Measurements from ENCODE around the gene PITX1.

PITX1 gene

DNA sequence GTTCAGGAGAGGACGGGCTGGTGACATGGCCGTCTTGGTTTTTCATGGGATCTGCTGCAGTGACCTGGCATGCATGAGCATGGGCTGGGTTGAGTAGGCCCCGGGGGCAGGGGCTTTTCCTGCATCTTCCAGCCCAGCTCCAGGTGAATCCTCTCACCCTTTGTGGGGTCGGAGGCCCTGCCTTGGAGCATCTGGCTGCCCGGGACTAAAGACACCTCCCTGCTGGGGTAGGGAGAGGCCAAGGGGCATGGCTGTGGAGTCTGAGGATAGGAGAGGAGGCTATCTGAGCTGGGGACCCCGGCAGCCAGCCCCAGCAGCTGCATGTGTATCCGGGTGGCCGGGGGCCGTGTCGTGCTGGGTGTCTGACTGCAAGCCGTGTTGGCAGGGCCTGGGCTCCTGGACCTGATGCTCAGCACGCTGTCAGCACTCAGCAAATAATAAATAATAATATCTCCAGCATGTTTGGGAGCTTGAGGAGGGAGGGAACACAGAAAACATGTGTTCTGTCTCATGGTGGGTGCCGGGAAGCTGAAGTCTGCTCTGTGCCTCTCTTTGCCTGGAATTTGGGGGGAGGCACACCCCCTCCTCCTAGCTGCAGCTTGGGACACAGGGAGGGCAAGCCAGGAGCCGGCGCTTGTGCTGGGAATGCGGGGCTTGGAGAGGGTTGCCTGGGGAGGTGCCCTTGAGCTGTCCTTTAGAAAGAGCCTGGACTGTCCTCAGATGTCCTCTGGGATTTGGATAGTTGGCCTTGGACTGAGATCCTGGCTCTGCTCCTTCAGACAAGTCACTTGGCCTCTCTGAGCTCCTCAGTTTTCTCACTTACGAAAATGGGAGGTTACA, 28.4 kb upstream of the PITX1 start:
- Histone ChIP-seq H3K4me1 (ENCODE audit: control insufficient read depth, insufficient read depth, low read length, poor library complexity, severe bottlenecking) (peaks cover 17% of the 10 kb centered on the region), H3K27ac (ENCODE audit: low read depth, low read length, severe bottlenecking) (no peak overlapping the region), H3K4me3 (ENCODE audit: extremely low read depth, insufficient read depth, low read length, poor library complexity, severe bottlenecking) (no peak overlapping the region), H3K9me3 (ENCODE audit: control insufficient read depth, low read length) (no peaks in the 10 kb centered on the region), H3K36me3 (ENCODE audit: control insufficient read depth, insufficient read depth, low read length) (no peaks in the 10 kb centered on the region)
- WGBS, 2 experiments (ENCODE audit: insufficient coverage in 2 of 2): 91 to 97% methylated on average over 10 to 11 of the region's 17 CpGs

DNA sequence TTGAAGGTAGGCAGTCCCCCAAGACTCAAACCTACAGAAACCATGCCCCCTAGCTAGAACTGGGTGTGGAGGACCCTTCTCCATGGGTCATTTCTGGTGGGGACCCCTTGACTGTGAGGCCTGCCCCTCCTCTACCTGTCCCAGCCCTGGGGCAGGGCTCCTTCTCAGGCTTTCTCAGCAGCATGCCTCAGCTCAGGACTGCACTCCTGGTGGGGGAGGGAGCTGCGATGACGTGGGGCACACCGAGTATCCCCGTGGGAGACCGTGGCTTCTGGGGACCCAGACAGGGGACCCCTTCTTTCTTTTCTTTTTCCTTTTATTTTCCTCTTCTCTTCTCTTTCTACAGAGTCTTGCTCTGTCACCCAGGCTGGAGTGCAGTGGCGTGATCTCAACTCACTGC, 27.0 kb upstream of the PITX1 start:
- Histone ChIP-seq H3K9me3 (ENCODE audit: control insufficient read depth, low read length) (no peaks in the 10 kb centered on the region), H3K27ac (ENCODE audit: low read depth, low read length, severe bottlenecking) (no peak overlapping the region), H3K36me3 (ENCODE audit: control insufficient read depth, insufficient read depth, low read length) (no peaks in the 10 kb centered on the region), H3K4me3 (ENCODE audit: extremely low read depth, insufficient read depth, low read length, poor library complexity, severe bottlenecking) (no peak overlapping the region), H3K4me1 (ENCODE audit: control insufficient read depth, insufficient read depth, low read length, poor library complexity, severe bottlenecking) (peaks cover 17% of the 10 kb centered on the region)
- 81 to 86% methylated on average over 3 to 6 of the region's 6 CpGs for WGBS, 2 experiments (ENCODE audit: insufficient coverage in 2 of 2)

DNA sequence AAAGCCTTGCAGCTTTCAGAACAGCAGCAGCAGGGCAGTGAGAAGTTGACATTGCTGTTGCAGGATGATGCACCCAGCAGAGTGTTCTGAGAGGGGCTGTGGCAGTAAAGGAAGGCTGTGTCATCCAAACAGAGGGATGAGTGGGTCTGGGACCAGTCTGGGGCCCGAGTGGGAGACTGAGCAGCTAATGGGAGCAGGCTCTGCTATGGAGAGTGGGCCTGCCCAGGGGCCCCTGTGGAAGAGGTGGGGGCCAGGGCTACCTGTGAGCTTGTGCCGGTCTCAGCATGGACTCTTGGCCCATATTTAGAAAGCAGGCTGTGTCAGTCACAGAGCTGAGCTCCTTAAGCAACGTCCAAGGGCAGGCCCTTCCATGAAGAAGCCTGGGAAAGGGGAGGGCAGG, 26.0 kb upstream of the PITX1 start:
- no peak overlapping the region for H3K27ac ChIP-seq (ENCODE audit: low read depth, low read length, severe bottlenecking)
- WGBS, 2 experiments (ENCODE audit: insufficient coverage in 2 of 2): 83 to 93% methylated on average over 1 to 3 of the region's 3 CpGs
- H3K9me3 ChIP-seq (ENCODE audit: control insufficient read depth, low read length): no peaks in the 10 kb centered on the region
- H3K4me1 ChIP-seq (ENCODE audit: control insufficient read depth, insufficient read depth, low read length, poor library complexity, severe bottlenecking): peaks cover 17% of the 10 kb centered on the region
- no peak overlapping the region for H3K4me3 ChIP-seq (ENCODE audit: extremely low read depth, insufficient read depth, low read length, poor library complexity, severe bottlenecking)
- H3K36me3 ChIP-seq (ENCODE audit: control insufficient read depth, insufficient read depth, low read length): no peaks in the 10 kb centered on the region

DNA sequence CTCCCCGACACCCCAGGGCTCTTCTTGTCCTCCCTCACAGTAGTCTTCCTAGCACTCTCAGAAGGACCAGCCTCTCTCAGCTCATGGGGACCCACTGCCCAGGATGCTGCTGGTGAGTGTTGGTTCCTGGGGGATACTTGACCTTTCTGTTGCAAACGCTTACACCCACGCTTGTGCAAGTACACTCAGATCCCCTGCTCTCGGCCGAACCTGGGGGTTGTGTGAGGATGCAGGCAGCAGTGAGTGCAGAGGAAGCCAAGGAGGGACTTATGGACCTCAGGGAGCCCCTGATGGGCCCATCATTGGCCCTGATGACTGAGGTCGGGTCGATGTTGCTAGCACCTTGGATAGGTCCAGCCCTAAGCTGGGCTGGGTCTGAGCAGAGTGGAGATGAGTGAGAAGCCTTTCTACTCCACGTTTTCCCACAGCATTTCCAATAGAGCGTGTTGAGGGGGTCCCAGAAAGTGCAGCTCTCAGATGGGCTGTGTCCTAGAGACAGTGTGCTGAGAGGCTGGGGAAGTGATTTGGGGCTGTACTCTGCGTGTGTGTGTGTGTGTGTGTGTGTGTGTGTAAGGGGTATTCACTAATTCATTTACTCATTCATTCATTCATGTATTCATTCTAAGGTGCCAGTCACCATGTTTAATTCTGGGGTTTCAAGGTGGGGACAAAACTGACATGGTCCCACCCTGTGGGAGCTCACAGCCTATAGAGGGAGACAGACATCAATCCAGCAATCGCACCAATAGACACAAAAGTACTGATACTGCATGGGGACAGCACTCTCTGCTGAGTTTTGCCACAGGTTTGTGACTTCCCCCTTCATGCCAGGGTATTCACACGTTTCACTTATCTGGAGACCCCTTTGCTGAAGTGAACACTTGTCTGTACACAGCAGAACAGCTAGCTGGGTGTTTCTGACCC, 25.2 kb upstream of the PITX1 start:
- H3K4me1 ChIP-seq (ENCODE audit: control insufficient read depth, insufficient read depth, low read length, poor library complexity, severe bottlenecking): peaks cover 17% of the 10 kb centered on the region
- no peak overlapping the region for H3K27ac ChIP-seq (ENCODE audit: low read depth, low read length, severe bottlenecking)
- WGBS, 2 experiments (ENCODE audit: insufficient coverage in 2 of 2): 75 to 85% methylated on average over 9 to 10 of the region's 12 CpGs
- no peaks in the 10 kb centered on the region for H3K36me3 ChIP-seq (ENCODE audit: control insufficient read depth, insufficient read depth, low read length)
- H3K9me3 ChIP-seq (ENCODE audit: control insufficient read depth, low read length): no peaks in the 10 kb centered on the region
- H3K4me3 ChIP-seq (ENCODE audit: extremely low read depth, insufficient read depth, low read length, poor library complexity, severe bottlenecking): no peak overlapping the region

DNA sequence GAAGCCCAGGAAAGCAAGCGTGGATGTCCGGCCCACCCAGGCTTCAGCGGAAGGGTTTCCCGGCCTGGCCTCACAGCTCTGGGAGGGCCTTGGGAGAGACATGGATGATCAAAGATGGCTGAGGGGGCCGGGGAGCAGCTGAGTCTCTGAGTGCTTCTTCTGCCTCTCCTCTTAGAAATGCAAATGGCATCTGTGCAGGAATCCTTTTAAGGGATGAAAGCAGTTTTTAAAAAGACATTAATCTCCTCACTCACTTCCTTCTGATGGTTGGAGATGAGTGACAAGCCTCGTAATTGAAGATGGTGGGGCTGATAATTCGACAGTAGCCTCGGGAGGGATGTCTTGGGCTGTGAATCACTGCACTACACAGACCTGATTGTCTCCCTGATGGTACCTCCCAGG, 24.3 kb upstream of the PITX1 start:
- no peak overlapping the region for H3K27ac ChIP-seq (ENCODE audit: low read depth, low read length, severe bottlenecking)
- 40 to 64% methylated on average over 1 to 4 of the region's 8 CpGs for WGBS, 2 experiments (ENCODE audit: insufficient coverage in 2 of 2)
- no peaks in the 10 kb centered on the region for H3K9me3 ChIP-seq (ENCODE audit: control insufficient read depth, low read length)
- H3K36me3 ChIP-seq (ENCODE audit: control insufficient read depth, insufficient read depth, low read length): no peaks in the 10 kb centered on the region
- peaks cover 17% of the 10 kb centered on the region for H3K4me1 ChIP-seq (ENCODE audit: control insufficient read depth, insufficient read depth, low read length, poor library complexity, severe bottlenecking)
- H3K4me3 ChIP-seq (ENCODE audit: extremely low read depth, insufficient read depth, low read length, poor library complexity, severe bottlenecking): no peak overlapping the region

DNA sequence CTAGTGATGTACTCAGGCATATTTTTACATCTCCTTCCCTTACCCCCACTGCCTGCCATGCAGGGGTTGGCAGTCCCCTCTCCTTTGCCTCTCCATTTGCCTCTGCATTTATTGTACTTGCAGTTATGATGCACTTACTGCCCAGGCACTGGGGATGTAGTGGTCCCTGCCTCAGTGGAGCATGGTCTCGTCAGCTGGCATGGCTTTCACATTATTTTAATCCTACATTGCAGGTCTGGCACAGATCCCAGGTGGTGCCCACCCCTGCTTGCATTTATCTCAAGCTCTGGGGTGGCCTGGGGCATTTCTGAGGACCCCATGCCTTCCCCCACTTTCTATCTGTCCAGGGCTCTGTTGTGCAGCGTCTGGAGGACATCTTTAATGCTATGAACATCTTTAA, 23.2 kb upstream of the PITX1 start:
- 86 to 100% methylated on average over 1 of the region's 2 CpGs for WGBS, 2 experiments (ENCODE audit: insufficient coverage in 2 of 2)
- peaks cover 17% of the 10 kb centered on the region for H3K4me1 ChIP-seq (ENCODE audit: control insufficient read depth, insufficient read depth, low read length, poor library complexity, severe bottlenecking)
- no peak overlapping the region for H3K27ac ChIP-seq (ENCODE audit: low read depth, low read length, severe bottlenecking)
- no peak overlapping the region for H3K4me3 ChIP-seq (ENCODE audit: extremely low read depth, insufficient read depth, low read length, poor library complexity, severe bottlenecking)
- no peaks in the 10 kb centered on the region for H3K9me3 ChIP-seq (ENCODE audit: control insufficient read depth, low read length)
- H3K36me3 ChIP-seq (ENCODE audit: control insufficient read depth, insufficient read depth, low read length): no peaks in the 10 kb centered on the region

DNA sequence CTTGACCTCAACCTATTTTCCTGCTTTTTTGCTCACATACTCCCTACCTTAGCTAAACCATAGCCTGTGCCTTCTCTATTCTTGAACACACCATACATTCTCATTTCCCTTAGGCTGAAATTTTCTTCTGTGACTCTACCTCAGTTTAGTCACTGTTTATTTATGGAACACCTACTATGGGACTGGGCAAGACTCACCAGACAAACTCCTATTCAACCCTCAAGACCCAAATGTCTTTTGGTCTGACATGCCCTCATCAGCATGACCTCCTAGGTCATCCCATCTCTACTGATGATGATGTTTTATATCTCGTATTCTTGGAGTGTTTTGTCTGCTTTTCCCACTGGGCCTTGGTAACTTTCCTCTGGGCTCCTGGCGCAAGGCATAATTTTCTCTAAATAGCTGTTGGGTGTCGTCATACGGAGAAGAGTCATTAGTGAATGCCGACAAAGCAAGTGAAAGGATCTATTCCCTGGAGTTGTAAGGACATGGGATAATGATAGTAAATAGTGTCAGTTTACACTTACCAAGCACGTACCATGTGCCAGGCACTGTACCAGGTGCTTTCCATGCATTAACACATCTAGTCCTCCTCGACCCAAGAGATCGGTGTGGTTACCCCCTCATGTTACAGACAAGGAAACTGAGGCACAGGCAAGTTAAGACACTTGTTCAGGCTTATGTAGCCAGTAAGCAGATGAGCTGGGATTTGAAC, 22.4 kb upstream of the PITX1 start:
- H3K4me3 ChIP-seq (ENCODE audit: extremely low read depth, insufficient read depth, low read length, poor library complexity, severe bottlenecking): no peak overlapping the region
- WGBS, 2 experiments (ENCODE audit: insufficient coverage in 2 of 2): 87% methylated on average over 8 of the region's 8 CpGs
- H3K4me1 ChIP-seq (ENCODE audit: control insufficient read depth, insufficient read depth, low read length, poor library complexity, severe bottlenecking): peaks cover 17% of the 10 kb centered on the region
- no peaks in the 10 kb centered on the region for H3K9me3 ChIP-seq (ENCODE audit: control insufficient read depth, low read length)
- no peak overlapping the region for H3K27ac ChIP-seq (ENCODE audit: low read depth, low read length, severe bottlenecking)
- no peaks in the 10 kb centered on the region for H3K36me3 ChIP-seq (ENCODE audit: control insufficient read depth, insufficient read depth, low read length)

DNA sequence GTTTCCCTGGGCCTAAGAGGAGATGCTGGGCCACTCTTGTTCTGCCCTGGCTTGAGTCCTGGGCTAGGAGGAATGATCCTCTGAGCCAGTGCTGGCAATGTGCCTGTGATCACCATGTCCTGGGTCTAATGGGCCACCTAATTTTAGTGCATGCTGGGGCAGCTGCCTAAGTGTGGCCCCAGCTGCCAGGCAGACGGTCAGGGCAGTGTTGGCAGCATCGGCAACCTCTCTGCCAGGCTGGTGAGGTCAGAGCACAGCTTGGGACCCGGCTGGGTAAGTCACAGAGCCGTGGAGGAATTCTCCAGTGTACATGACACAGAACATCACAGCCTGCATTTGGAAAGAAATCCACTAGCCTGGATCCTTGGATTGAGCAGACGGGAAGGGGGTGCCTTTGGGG, 21.4 kb upstream of the PITX1 start:
- WGBS, 2 experiments (ENCODE audit: insufficient coverage in 2 of 2): 89 to 94% methylated on average over 4 to 5 of the region's 5 CpGs
- H3K9me3 ChIP-seq (ENCODE audit: control insufficient read depth, low read length): no peaks in the 10 kb centered on the region
- H3K27ac ChIP-seq (ENCODE audit: low read depth, low read length, severe bottlenecking): no peak overlapping the region
- H3K36me3 ChIP-seq (ENCODE audit: control insufficient read depth, insufficient read depth, low read length): no peaks in the 10 kb centered on the region
- no peak overlapping the region for H3K4me3 ChIP-seq (ENCODE audit: extremely low read depth, insufficient read depth, low read length, poor library complexity, severe bottlenecking)
- peaks cover 16% of the 10 kb centered on the region for H3K4me1 ChIP-seq (ENCODE audit: control insufficient read depth, insufficient read depth, low read length, poor library complexity, severe bottlenecking)

DNA sequence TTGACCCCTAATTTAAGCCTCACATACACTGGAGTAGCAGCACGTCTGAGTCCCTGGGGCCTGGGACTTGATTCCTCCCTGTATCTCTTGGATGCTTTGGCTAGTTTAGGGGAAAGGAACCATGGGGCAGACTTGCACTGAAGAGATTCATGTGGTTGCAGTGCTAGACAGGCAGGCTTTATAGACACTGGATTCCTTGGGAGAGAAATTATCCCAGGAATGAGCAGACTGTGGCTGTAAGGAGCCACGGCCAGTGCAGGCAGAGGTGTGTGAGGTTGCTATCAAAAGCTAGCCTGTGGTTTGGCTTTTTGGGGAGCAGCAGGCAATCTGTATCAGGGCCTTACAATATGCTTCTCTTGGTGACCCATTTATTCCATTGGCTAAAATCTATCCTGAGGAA, 20.5 kb upstream of the PITX1 start:
- no peak overlapping the region for H3K4me3 ChIP-seq (ENCODE audit: extremely low read depth, insufficient read depth, low read length, poor library complexity, severe bottlenecking)
- H3K36me3 ChIP-seq (ENCODE audit: control insufficient read depth, insufficient read depth, low read length): no peaks in the 10 kb centered on the region
- 70 to 86% methylated on average over 2 of the region's 2 CpGs for WGBS, 2 experiments (ENCODE audit: insufficient coverage in 2 of 2)
- no peaks in the 10 kb centered on the region for H3K9me3 ChIP-seq (ENCODE audit: control insufficient read depth, low read length)
- H3K27ac ChIP-seq (ENCODE audit: low read depth, low read length, severe bottlenecking): no peak overlapping the region
- peaks cover 11% of the 10 kb centered on the region for H3K4me1 ChIP-seq (ENCODE audit: control insufficient read depth, insufficient read depth, low read length, poor library complexity, severe bottlenecking)

DNA sequence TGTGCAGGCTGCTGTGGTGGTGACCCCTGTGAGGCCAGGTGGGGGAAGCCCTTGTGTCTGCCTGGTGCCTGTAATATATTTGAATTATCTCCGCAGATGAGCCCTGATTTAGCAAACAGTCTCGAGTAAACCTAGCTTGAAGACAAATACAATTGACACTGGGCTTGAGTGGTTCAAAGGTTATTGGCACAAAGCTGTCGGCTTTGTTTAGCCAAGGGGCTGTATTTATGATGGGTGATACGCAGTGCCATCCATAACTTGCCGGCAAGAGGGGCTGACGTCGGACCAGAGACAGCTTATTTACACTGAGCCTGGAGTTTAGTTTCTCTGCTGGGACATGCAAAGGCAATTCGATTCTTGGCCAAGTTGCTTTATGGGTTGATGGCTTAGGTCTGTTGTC, 20.0 kb upstream of the PITX1 start:
- Histone ChIP-seq H3K36me3 (ENCODE audit: control insufficient read depth, insufficient read depth, low read length) (no peaks in the 10 kb centered on the region), H3K4me3 (ENCODE audit: extremely low read depth, insufficient read depth, low read length, poor library complexity, severe bottlenecking) (no peak overlapping the region), H3K27ac (ENCODE audit: low read depth, low read length, severe bottlenecking) (no peak overlapping the region), H3K9me3 (ENCODE audit: control insufficient read depth, low read length) (no peaks in the 10 kb centered on the region), H3K4me1 (ENCODE audit: control insufficient read depth, insufficient read depth, low read length, poor library complexity, severe bottlenecking) (peaks cover 11% of the 10 kb centered on the region)
- 79 to 88% methylated on average over 7 of the region's 8 CpGs for WGBS, 2 experiments (ENCODE audit: insufficient coverage in 2 of 2)

All from mesodermal cell (in vitro differentiated cells).